Choroid plexus epithelial cell (primary cell): ENCODE measurements around the gene SNAI1.

Source experiments
- DNase-seq: peaks from one replicate; pipeline ENCODE4 v3.0.0-alpha.2; 2010; ENCODE audit warnings: low read depth
- H3K4me3 ChIP-seq: 2 replicates; pipeline ENCODE4 v1.5.1; 2011; ENCODE audit warnings: low read depth, mild to moderate bottlenecking, control low read depth, low read length, moderate library complexity
- TF ChIP-seq, protein P1 (sequence below): conservative IDR thresholded peaks from 2 replicates; pipeline ENCODE4 v1.5.1; 2011; ENCODE audit warnings: low read depth, mild to moderate bottlenecking, control low read depth, inconsistent platforms, low read length, moderate library complexity

Gene SNAI1

DNA sequence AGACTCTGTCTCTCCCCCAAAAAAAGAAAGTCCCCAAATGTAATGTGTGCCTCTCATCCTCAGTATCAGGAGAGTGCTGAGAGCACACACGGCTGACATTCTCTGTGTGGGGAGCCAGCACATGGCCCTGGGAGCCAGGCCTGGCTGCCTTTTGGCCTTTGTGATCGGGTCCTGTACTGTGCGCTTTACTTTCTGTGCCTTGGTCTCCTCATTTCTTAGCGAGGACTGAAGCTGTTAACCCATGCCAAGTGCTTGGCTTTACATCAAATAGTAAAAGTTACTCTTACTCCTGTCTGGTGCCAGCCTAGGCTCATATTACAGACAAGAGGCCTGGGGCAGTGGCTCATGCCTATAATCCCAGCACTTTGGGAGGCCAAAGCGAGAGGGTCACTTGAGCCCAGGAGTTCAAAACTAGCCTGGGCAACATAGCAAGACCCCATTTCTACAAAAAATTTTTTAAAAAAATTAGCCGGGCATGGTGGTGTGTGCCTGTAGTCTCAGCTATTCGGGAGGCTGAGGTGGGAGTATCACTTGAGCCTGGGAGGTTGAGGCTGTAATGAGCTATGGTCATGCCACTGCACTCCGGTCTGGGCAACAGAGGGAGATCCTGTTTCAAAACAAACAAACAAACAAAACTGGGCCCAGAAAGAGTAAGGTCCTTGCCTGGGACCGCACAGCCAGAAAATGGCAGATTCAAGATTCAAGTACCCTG is 50.3 kb downstream of the SNAI1 start:
- no peak for DNase-seq
- no peak overlapping the region for H3K4me3 ChIP-seq
- TF ChIP-seq, protein P1, sequence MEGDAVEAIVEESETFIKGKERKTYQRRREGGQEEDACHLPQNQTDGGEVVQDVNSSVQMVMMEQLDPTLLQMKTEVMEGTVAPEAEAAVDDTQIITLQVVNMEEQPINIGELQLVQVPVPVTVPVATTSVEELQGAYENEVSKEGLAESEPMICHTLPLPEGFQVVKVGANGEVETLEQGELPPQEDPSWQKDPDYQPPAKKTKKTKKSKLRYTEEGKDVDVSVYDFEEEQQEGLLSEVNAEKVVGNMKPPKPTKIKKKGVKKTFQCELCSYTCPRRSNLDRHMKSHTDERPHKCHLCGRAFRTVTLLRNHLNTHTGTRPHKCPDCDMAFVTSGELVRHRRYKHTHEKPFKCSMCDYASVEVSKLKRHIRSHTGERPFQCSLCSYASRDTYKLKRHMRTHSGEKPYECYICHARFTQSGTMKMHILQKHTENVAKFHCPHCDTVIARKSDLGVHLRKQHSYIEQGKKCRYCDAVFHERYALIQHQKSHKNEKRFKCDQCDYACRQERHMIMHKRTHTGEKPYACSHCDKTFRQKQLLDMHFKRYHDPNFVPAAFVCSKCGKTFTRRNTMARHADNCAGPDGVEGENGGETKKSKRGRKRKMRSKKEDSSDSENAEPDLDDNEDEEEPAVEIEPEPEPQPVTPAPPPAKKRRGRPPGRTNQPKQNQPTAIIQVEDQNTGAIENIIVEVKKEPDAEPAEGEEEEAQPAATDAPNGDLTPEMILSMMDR = no peak

DNA sequence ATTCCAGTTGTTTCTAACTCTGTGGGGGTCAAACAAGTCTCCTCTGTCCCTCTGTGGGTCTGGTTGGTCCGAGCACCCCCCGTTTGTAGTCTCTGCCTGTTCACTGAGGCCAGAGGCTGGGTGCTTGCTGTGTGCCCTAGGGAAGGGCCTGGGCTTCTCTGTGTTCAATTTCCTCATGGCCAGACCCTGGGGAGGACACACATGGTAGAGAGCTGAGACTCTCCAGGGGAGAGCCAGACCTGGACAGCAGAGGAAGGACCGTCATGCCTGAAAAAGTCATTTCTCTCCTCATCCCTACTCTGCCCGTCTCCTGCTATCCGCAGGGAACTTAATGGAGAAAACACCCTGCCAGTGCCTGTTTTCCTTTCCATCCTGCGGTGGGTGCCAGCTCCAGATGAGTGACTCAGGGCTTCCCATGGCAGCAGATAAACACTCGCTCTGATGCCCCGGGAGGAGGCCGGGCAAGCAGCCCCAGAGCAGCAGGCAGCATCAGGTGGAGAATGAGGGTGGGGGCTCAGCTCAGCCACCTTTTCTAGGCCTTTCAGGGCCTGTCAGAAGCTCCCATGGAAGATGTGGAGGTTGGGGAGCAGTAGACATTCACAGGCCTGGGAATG is 51.9 kb downstream of the SNAI1 start:
- no peak overlapping the region for H3K4me3 ChIP-seq
- TF ChIP-seq, protein P1 = no peak
- no peak for DNase-seq

DNA sequence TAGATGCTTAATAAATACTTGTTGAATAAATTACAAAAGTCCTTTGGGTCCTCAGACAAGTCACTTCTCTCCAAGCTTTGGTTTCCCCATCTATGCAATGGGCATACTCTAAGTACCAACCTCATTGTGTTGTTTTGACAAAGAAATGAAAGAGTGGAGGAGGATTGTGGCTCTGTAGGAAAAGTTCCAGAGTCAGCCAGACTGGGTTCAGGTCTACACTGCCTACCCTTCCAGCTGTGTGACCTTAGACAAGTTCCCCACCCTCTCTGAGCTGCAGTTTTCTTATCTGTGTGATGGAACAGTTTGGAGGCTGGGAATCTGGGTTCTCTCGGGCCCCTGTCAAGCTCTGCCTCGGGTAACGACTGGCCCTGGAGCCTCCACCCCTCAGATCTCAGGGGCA is 53.9 kb downstream of the SNAI1 start:
- TF ChIP-seq, protein P1 = no peak
- no peak for DNase-seq
- H3K4me3 ChIP-seq = no peak overlapping the region

DNA sequence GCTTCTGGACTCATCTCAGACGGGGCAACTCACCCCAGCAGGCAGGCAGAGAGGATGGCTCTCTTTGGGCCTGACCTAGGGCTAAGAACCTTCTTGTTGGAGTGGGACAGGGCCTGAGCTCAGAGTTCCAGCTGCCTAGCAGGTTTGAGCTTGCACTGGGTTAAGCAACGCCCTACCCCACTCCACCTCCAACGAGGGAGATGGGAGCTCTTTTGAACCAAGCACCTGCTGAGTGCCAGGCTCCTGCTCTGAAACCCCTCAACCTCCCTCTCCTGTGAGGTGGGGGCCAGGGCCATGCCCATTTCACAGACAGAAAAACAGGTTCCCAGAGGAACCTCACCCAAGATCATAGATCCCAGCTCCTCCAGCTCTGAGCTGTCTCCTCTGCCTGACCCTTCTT is 54.3 kb downstream of the SNAI1 start:
- no peak overlapping the region for H3K4me3 ChIP-seq
- DNase-seq = no peak
- TF ChIP-seq, protein P1 = no peak

DNA sequence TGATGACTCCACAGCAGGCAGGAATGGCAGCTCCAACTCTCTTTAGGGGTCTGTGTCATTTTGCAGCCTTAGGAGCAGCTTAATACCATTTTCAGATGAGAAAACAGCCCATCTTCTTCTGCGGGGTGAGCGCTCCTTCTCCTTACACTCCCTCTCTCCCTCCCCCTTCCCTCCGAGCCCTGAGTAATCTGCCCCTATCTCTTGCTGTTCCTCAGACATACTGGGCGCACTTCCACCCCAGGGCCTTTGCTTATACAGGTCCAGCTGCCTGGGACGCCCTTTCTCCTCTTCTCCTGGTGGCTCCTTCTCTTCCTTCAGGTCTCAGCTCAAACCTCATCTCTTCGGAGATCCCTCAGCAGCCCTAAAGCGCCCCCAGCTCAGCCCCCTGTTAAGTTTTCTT is 54.8 kb downstream of the SNAI1 start:
- TF ChIP-seq, protein P1 = no peak
- H3K4me3 ChIP-seq = no peak overlapping the region
- no peak for DNase-seq

DNA sequence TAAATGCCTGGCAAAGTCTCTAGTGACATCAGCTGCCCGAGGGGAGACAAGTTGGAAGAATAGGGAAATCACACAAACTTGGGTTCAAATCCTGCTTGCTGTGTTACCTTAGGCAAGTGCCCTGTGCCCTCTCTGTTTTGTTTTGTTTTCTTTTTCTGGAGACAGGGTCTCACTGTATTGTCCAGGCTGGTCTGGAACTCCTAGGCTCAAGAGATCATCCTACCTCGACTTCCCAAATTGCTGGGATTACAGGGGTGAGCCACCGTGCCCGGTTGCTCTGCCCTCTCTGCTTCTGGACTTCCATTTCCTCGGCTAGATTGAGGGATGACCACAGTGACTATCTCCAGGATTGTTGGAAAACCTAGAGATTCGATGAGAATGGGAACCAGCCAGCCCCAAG is 55.4 kb downstream of the SNAI1 start:
- TF ChIP-seq, protein P1 = no peak
- H3K4me3 ChIP-seq = no peak overlapping the region
- DNase-seq = no peak
